A673 (cell line): ENCODE results near the gene DPH2. TPM values are rescaled to one million over a fixed set of nuclear protein-coding genes. Genes with fewer than 3 reads are reported as not detected.

ENCODE experiments used
- BruUV-seq: library from RNA; stranded (reverse); fragments of 400-500 nt; replicated peaks from 2 replicates; lab custom pipeline; 2021; lab: Mats Ljungman, UMichigan
- CTCF ChIA-PET: fragments of 300-600 bp; sonication (Branson Sonifier 250); formaldehyde crosslinking; loops from one replicate; lab custom pipeline; 2022; ENCODE audit warnings: antibody characterized with exemption; lab: Charles Lee
- POLR2A ChIA-PET: fragments of 300-600 bp; sonication (Branson Sonifier 250); formaldehyde crosslinking; loops from one replicate; lab custom pipeline; 2022; ENCODE audit warnings: antibody characterized with exemption; ENCODE audit not compliant: low non-redundant PET; lab: Charles Lee
- DNase-seq: peaks from one replicate; pipeline ENCODE4 v3.0.0-alpha.2; 2015; ENCODE audit warnings: low spot score
- H3K27ac ChIP-seq: fragments of 200-600 bp; sonication (generic); 2 replicates; pipeline ENCODE4 v1.5.1; 2016; ENCODE audit warnings: mixed run types, low read depth, mild to moderate bottlenecking, mixed read lengths, antibody characterized with exemption, low read length; ENCODE audit not compliant: poor library complexity, severe bottlenecking
- H3K27me3 ChIP-seq: fragments of 200-600 bp; sonication (generic); replicated peaks from 2 replicates; pipeline ENCODE4 v1.6.1; 2017; ENCODE audit warnings: mixed run types, low read depth, mild to moderate bottlenecking, mixed read lengths, antibody characterized with exemption, low read length; ENCODE audit not compliant: insufficient read depth, poor library complexity
- H3K36me3 ChIP-seq: fragments of 200-600 bp; sonication (generic); 2 replicates; pipeline ENCODE4 v1.6.1; 2016; ENCODE audit warnings: mixed run types, mild to moderate bottlenecking, mixed read lengths, antibody characterized with exemption, low read length; ENCODE audit not compliant: insufficient read depth, poor library complexity, severe bottlenecking
- H3K4me1 ChIP-seq: fragments of 200-600 bp; sonication (generic); 2 replicates; pipeline ENCODE4 v1.6.1; 2017; ENCODE audit warnings: mixed run types, mild to moderate bottlenecking, mixed read lengths, antibody characterized with exemption, low read length; ENCODE audit not compliant: insufficient read depth, poor library complexity, severe bottlenecking
- H3K4me3 ChIP-seq: fragments of 200-600 bp; sonication (generic); 2 replicates; pipeline ENCODE4 v1.5.1; 2016; ENCODE audit warnings: low read depth, mixed run types, mild to moderate bottlenecking, mixed read lengths, low read length; ENCODE audit not compliant: poor library complexity, severe bottlenecking
- H3K9me3 ChIP-seq: fragments of 200-600 bp; sonication (generic); 2 replicates; pipeline ENCODE4 v1.6.1; 2016; ENCODE audit warnings: mixed run types, low read depth, mild to moderate bottlenecking, mixed read lengths, antibody characterized with exemption, low read length; ENCODE audit not compliant: poor library complexity, severe bottlenecking
- CTCF ChIP-seq: fragments of 300-800, 200-600 bp; sonication (generic); conservative IDR thresholded peaks from 2 replicates; pipeline ENCODE4 v1.5.1; 2017; ENCODE audit warnings: low read depth, mild to moderate bottlenecking, antibody characterized with exemption, low read length, moderate library complexity, mixed read lengths
- EZH2 ChIP-seq: fragments of 200-600 bp; sonication (generic); IDR thresholded peaks from 2 replicates; pipeline ENCODE4 v1.6.1; 2017; ENCODE audit warnings: borderline replicate concordance, low read depth, mild to moderate bottlenecking, mixed read lengths, antibody characterized with exemption, low read length; ENCODE audit not compliant: poor library complexity, severe bottlenecking
- intact Hi-C: fragments of 100-400 bp; cut with micrococcal nuclease; formaldehyde crosslinking; loops from one replicate; pipeline ENCODE4 v1.10.0; 2022; ENCODE audit not compliant: unreplicated experiment
- total RNA-seq: library from RNA; stranded (reverse); gene quantifications from 2 replicates; pipeline ENCODE4 v1.2.3, GENCODE V29; 2021

Gene DPH2
- total RNA-seq, 1 experiment from 2014 or later = 52.8 TPM

GRCh38 chr1:43958351-43959255, 11.2 kb upstream of the DPH2 start:
- no TSS peak for BruUV-seq
- intact Hi-C loops = no loop called here
- Histone ChIP-seq H3K9me3 (no peaks in the 10 kb centered on the region), H3K36me3 (peaks cover 11% of the 10 kb centered on the region), H3K27ac (no peak overlapping the region), H3K4me1 (no peaks in the 10 kb centered on the region), H3K4me3 (no peak overlapping the region), H3K27me3 (no peaks in the 10 kb centered on the region)
- no peak for DNase-seq
- ChIA-PET POLR2A (no interaction called here), CTCF (no interaction called here)
- TF ChIP-seq CTCF (no peak), EZH2 (no peak)

DNA sequence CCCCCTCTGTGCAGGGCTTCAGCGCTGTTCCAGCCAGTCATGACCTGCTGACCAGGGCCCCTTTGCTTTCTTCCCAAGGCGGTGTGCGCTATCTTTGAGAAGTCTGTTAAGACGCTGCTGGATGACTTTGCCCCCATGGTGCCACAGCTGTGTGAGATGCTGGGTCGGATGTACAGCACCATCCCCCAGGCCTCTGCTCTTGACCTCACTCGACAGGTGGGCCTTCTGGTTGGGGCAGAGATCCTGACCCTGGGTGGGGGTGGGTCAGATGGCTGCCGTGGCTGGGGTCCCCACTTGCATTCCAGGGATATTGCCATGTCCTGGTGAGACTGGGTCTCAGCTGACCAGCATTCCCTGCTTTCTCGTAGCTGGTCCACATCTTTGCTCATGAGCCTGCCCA, 9.0 kb upstream of the DPH2 start:
- CTCF ChIA-PET = no interaction called here

DNA sequence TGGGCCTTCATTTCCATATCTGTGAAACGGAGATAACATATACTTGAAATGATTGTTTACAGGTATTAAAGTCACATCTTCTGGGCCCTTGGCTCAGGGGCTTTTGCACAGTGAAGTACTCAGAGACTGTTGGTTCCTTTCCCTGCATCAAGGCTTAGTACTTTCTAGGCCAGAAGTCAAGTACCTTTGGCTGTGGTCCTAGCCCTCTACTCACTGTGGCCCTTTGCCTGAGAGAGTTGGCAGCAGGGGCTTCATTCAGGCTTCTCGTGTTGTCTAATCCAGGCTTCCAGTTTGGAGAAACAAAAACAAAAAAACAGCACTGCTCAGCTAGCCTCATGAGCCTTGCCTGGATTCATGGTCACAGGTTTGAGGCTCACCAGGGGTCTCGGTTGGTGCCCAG, 8.1 kb upstream of the DPH2 start:
- TF ChIP-seq CTCF (no peak), EZH2 (no peak)
- Histone ChIP-seq H3K36me3 (peaks cover 11% of the 10 kb centered on the region), H3K4me1 (no peaks in the 10 kb centered on the region), H3K27ac (no peak overlapping the region), H3K4me3 (no peak overlapping the region), H3K9me3 (no peaks in the 10 kb centered on the region), H3K27me3 (no peaks in the 10 kb centered on the region)
- ChIA-PET POLR2A (no interaction called here), CTCF (no interaction called here)
- BruUV-seq = no TSS peak
- intact Hi-C loops = no loop called here
- DNase-seq = no peak

More for the DNA sequence above, 9.0 kb upstream of the DPH2 start:
- POLR2A ChIA-PET = no interaction called here
- intact Hi-C loops = no loop called here
- no TSS peak for BruUV-seq
- no peaks in the 10 kb centered on the region for H3K4me1 ChIP-seq
- H3K36me3 ChIP-seq = peaks cover 11% of the 10 kb centered on the region
- H3K9me3 ChIP-seq = no peaks in the 10 kb centered on the region
- no peak overlapping the region for H3K27ac ChIP-seq
- no peak overlapping the region for H3K4me3 ChIP-seq
- TF ChIP-seq EZH2 (no peak), CTCF (no peak)
- no peak for DNase-seq
- no peaks in the 10 kb centered on the region for H3K27me3 ChIP-seq
